Measurements from ENCODE around the gene ZCCHC14. TPM values are rescaled to one million over a fixed set of nuclear protein-coding genes. Genes with fewer than 3 reads are reported as not detected.
A peak's percentile ranks its signal among the peaks of the same experiment; 100 is the strongest.
"Not testable (repeated sequence)": the region's sequence is repeated elsewhere in the genome, so short reads cannot be mapped to it uniquely, and the experiment has no call there.

ZCCHC14 gene
- total and polyA plus RNA-seq, 5 donors from 2014 or later = 1.6 to 33.7 (median 2.1) TPM

DNA sequence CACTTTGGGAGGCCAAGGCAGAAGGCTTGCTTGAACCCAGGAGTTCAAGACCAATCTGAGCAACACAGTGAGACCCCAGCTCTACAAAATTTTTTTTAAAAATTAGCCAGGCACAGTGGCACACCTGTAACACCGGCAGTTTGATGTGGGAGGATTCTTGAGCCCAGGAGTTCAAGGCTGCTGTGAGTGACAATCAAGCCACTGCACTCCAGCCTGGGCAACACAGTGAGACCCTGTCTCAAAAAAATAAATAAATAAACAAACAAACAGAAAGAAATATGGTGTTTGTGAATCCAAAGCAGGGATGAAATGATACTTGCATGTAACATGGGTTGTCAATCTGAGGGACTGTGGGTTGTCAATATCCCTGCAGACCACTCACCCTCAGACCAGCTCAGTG, 125.9 kb downstream of the ZCCHC14 start:
- Histone ChIP-seq H3K27me3 (ENCODE audit: control insufficient read depth, insufficient read depth, low read length) (no peaks in the 10 kb centered on the region), H3K36me3 (ENCODE audit: control insufficient read depth, insufficient read depth, low read length) (peaks cover 23% of the 10 kb centered on the region), H3K4me1 (ENCODE audit: control insufficient read depth, insufficient read depth, low read length, poor library complexity, severe bottlenecking) (peaks cover 12% of the 10 kb centered on the region), H3K4me3 (ENCODE audit: low read depth, low read length) (no peak overlapping the region), H3K9me3 (ENCODE audit: control insufficient read depth in 2 of 2, low read length in 2 of 2) (no peaks in the 10 kb centered on the region), H3K27ac (ENCODE audit: insufficient read depth, low read length, poor library complexity, severe bottlenecking) (no peak overlapping the region)
- peak overlapping the region in 1 of 3 donors; percentile 69 for H3K27ac Mint-ChIP-seq
- no peak for ATAC-seq (ENCODE audit: low read depth in 2 of 2)
- H3K4me1 Mint-ChIP-seq = peaks cover 18 to 67% (median 32%) of the 10 kb centered on the region in 4 donors
- H3K36me3 Mint-ChIP-seq = peaks cover 17% of the 10 kb centered on the region
- H3K9me3 Mint-ChIP-seq = no peaks in the 10 kb centered on the region
- no peak for DNase-seq
- H3K4me3 Mint-ChIP-seq = no peak overlapping the region
- no peaks in the 10 kb centered on the region for H3K27me3 Mint-ChIP-seq

DNA sequence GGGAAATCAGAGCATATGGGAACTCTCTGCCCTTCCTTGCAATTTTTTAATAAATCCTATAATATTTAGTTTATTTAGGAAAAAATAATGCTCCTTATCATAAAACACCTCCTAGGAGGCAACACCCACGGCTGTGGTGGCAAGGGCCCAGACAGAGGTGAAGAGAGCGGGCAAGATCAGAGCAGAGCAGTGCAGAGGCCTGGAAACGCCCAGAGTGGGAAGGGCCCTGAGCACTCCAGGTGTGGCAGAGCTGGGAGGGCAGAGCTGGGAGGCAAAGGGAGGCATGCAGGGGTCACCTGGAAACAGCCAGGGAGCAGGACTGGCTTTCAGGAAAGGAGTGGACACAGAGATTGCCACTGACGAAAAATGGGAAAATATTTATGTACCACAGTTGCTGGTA, 126.5 kb downstream of the ZCCHC14 start:
- Mint-ChIP-seq H3K4me1 (peaks cover 18 to 64% (median 30%) of the 10 kb centered on the region in 4 donors), H3K9me3 (no peaks in the 10 kb centered on the region), H3K27me3 (no peaks in the 10 kb centered on the region), H3K27ac (peak overlapping the region in 1 of 3 donors; percentile 72), H3K4me3 (no peak overlapping the region), H3K36me3 (peaks cover 17% of the 10 kb centered on the region)
- no peaks in the 10 kb centered on the region for H3K27me3 ChIP-seq (ENCODE audit: control insufficient read depth, insufficient read depth, low read length)
- H3K9me3 ChIP-seq (ENCODE audit: control insufficient read depth in 2 of 2, low read length in 2 of 2) = no peaks in the 10 kb centered on the region
- peaks cover 29% of the 10 kb centered on the region for H3K36me3 ChIP-seq (ENCODE audit: control insufficient read depth, insufficient read depth, low read length)
- H3K27ac ChIP-seq (ENCODE audit: insufficient read depth, low read length, poor library complexity, severe bottlenecking) = no peak overlapping the region
- ATAC-seq (ENCODE audit: low read depth in 2 of 2) = no peak
- H3K4me1 ChIP-seq (ENCODE audit: control insufficient read depth, insufficient read depth, low read length, poor library complexity, severe bottlenecking) = peaks cover 12% of the 10 kb centered on the region
- H3K4me3 ChIP-seq (ENCODE audit: low read depth, low read length) = no peak overlapping the region
- no peak for DNase-seq

DNA sequence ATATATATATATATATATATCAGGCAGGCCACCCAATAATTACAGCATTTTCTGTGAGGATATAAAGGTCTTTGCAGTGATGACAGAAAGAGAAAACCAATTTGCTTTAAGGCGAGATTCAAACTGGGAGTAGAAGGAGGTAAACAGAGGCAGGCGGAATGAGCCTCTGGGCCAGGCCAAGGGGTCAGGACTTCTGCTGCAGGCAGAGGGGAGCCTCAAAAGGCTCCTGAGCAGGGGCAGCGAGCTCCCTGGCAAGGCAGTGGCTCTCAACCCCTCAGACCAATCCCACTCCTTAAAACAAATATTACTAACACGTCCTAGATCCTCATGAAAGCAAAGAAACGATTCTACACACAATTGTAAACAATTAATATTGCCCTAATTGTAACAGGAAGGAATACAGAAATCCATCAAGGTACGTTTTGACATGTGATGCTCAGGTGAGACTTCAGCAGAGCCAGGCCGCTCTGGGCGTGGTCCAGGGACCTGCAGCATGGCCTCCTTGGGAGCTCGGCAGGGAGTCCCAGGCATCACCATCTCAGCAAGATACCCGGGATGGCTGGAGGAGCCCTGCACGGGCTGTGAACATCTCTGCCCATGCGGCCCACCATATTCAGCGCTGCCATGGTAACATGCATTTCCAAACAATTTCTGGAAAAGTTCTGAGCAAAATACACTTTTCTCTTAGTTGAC, 127.7 kb downstream of the ZCCHC14 start:
- Histone ChIP-seq H3K9me3 (ENCODE audit: control insufficient read depth in 2 of 2, low read length in 2 of 2) (no peaks in the 10 kb centered on the region), H3K27ac (ENCODE audit: insufficient read depth, low read length, poor library complexity, severe bottlenecking) (no peak overlapping the region), H3K4me3 (ENCODE audit: low read depth, low read length) (no peak overlapping the region), H3K4me1 (ENCODE audit: control insufficient read depth, insufficient read depth, low read length, poor library complexity, severe bottlenecking) (peaks cover 12% of the 10 kb centered on the region), H3K27me3 (ENCODE audit: control insufficient read depth, insufficient read depth, low read length) (no peaks in the 10 kb centered on the region), H3K36me3 (ENCODE audit: control insufficient read depth, insufficient read depth, low read length) (peaks cover 32% of the 10 kb centered on the region)
- Mint-ChIP-seq H3K9me3 (no peaks in the 10 kb centered on the region), H3K4me1 (peaks cover 18 to 69% (median 34%) of the 10 kb centered on the region in 4 donors), H3K27me3 (no peaks in the 10 kb centered on the region), H3K36me3 (peaks cover 20% of the 10 kb centered on the region), H3K27ac (peak overlapping the region in 2 of 3 donors; percentile 20 to 41), H3K4me3 (peak overlapping the region in 1 of 4 donors; percentile 82)
- DNase-seq (no peak), ATAC-seq (ENCODE audit: low read depth in 2 of 2) (no peak)

DNA sequence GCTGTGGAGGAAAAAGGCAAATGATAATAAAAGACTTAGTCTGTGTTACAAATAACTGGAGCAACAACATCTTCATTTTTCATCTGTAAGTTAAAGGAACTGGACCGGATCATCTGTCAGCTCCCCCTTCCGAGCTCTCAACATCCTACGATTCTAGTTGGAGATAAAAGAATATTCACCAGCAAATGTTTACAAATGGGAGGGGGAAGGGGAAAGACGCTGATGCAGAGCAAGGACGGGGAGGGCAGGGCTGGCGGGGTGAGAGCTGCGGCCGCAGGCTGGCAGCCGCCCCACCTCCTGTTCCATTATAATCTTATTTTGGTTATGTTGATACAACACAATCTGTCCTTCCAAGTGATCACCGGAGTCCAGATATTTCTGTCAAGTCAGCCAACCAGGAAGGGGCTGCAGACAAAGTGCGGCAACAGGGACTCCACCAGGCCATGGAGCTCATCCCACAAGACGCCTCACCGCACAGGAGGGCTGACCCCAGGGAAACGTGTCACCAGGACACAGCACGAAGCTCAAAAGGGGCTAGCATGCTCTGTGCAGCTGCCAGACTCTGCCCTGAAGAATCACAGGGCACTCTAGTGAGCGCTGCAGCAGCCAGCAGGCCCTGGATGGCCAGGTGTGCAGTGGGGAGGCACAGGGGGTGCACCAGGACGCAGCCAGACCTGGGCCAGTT, 128.9 kb downstream of the ZCCHC14 start:
- DNase-seq (no peak), ATAC-seq (ENCODE audit: low read depth in 2 of 2) (no peak)
- Mint-ChIP-seq H3K4me1 (peaks cover 13 to 61% (median 34%) of the 10 kb centered on the region in 4 donors), H3K27me3 (no peaks in the 10 kb centered on the region), H3K4me3 (peak overlapping the region in 2 of 4 donors; percentile 43 to 50), H3K9me3 (no peaks in the 10 kb centered on the region), H3K27ac (peak overlapping the region in 2 of 3 donors; percentile 59 to 92), H3K36me3 (peaks cover 23% of the 10 kb centered on the region)
- no peak overlapping the region for H3K4me3 ChIP-seq (ENCODE audit: low read depth, low read length)
- peaks cover 44% of the 10 kb centered on the region for H3K36me3 ChIP-seq (ENCODE audit: control insufficient read depth, insufficient read depth, low read length)
- H3K27me3 ChIP-seq (ENCODE audit: control insufficient read depth, insufficient read depth, low read length) = no peaks in the 10 kb centered on the region
- H3K9me3 ChIP-seq (ENCODE audit: control insufficient read depth in 2 of 2, low read length in 2 of 2) = no peaks in the 10 kb centered on the region
- H3K27ac ChIP-seq (ENCODE audit: insufficient read depth, low read length, poor library complexity, severe bottlenecking) = peak overlapping the region; percentile 5
- peaks cover 10% of the 10 kb centered on the region for H3K4me1 ChIP-seq (ENCODE audit: control insufficient read depth, insufficient read depth, low read length, poor library complexity, severe bottlenecking)

DNA sequence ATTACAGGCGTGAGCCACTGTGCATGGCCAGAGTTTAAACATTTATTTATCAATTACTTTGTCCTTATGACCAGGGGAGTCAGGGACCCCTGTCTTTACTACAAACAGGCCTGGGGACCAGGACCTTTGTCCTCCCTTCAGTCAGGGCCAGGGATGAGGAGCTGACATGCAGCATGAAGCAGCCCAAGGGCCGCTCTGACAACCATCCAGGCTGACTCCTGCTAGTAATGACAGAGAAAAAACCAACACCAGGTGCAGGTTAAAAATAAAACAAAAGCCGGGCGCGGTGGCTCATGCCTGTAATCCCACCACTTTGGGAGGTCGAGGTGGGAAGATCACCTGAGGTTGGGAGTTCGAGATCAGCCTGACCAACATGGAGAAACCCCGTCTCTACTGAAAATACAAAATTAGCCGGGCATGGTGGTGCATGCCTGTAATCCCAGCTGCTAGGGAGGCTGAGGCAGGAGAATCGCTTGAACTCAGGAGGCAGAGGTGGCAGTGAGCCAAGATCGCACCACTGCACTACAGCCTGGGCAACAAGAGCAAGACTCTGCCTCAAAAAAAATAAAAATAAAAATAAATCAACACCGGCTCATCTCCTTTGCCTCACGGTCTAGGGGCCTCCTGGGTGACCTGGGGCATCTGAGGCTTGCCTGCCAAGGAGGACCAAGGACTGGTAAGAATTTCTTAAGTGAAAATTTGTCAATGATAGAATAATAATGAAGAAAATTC, 129.8 kb downstream of the ZCCHC14 start:
- not testable (repeated sequence) for H3K27me3 Mint-ChIP-seq; H3K9me3 ChIP-seq (ENCODE audit: control insufficient read depth in 2 of 2, low read length in 2 of 2); H3K4me3 Mint-ChIP-seq; H3K4me3 ChIP-seq (ENCODE audit: low read depth, low read length); ATAC-seq (ENCODE audit: low read depth in 2 of 2); H3K27me3 ChIP-seq (ENCODE audit: control insufficient read depth, insufficient read depth, low read length); H3K4me1 ChIP-seq (ENCODE audit: control insufficient read depth, insufficient read depth, low read length, poor library complexity, severe bottlenecking); H3K27ac ChIP-seq (ENCODE audit: insufficient read depth, low read length, poor library complexity, severe bottlenecking); DNase-seq; H3K9me3 Mint-ChIP-seq
- H3K36me3 Mint-ChIP-seq = peaks cover 25% of the 10 kb centered on the region
- H3K4me1 Mint-ChIP-seq = peaks cover 8 to 52% (median 29%) of the 10 kb centered on the region in 4 donors
- peaks cover 53% of the 10 kb centered on the region for H3K36me3 ChIP-seq (ENCODE audit: control insufficient read depth, insufficient read depth, low read length)
- H3K27ac Mint-ChIP-seq = peak overlapping the region in 2 of 3 donors; percentile 59 to 92

DNA sequence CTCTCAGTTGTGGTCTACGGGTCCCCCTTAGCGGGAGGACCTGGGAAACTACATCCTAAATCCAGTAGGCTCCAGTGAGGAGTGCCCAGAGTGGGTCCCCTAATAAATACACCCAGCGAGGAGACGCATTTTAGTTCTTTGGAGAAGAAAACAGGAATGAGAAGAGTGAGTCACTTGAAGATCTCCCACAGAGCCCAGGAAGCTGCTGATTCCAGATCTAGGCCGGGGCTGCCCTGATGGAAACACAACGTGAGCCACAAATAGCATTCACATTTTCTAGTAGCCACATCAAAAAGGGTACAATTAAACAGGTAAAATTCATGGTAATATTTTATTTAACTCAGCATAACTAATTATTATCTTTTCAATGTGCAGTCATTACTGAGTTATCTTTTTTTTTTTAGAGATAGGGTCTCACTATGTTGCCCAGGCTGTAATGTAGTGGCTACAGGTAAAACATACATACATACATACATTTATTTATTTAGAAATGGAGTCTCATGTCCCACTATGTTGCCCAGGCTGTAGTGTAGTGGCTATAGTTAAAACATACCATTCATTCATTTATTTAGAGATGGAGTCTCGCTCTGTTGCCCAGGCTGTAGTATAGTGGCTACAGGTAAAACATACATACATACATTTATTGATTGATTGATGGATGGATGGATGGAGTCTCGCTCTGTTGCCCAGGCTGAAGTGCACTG, 130.8 kb downstream of the ZCCHC14 start:
- Mint-ChIP-seq H3K36me3 (peaks cover 26% of the 10 kb centered on the region), H3K4me1 (peaks cover 8 to 43% (median 26%) of the 10 kb centered on the region in 4 donors), H3K27me3 (no peaks in the 10 kb centered on the region), H3K9me3 (no peaks in the 10 kb centered on the region), H3K27ac (no peak overlapping the region), H3K4me3 (no peak overlapping the region)
- DNase-seq = no peak
- Histone ChIP-seq H3K9me3 (ENCODE audit: control insufficient read depth in 2 of 2, low read length in 2 of 2) (no peaks in the 10 kb centered on the region), H3K36me3 (ENCODE audit: control insufficient read depth, insufficient read depth, low read length) (peaks cover 56% of the 10 kb centered on the region), H3K27ac (ENCODE audit: insufficient read depth, low read length, poor library complexity, severe bottlenecking) (no peak overlapping the region), H3K4me1 (ENCODE audit: control insufficient read depth, insufficient read depth, low read length, poor library complexity, severe bottlenecking) (peaks cover 3% of the 10 kb centered on the region), H3K4me3 (ENCODE audit: low read depth, low read length) (no peak overlapping the region), H3K27me3 (ENCODE audit: control insufficient read depth, insufficient read depth, low read length) (no peaks in the 10 kb centered on the region)
- ATAC-seq (ENCODE audit: low read depth in 2 of 2) = no peak

DNA sequence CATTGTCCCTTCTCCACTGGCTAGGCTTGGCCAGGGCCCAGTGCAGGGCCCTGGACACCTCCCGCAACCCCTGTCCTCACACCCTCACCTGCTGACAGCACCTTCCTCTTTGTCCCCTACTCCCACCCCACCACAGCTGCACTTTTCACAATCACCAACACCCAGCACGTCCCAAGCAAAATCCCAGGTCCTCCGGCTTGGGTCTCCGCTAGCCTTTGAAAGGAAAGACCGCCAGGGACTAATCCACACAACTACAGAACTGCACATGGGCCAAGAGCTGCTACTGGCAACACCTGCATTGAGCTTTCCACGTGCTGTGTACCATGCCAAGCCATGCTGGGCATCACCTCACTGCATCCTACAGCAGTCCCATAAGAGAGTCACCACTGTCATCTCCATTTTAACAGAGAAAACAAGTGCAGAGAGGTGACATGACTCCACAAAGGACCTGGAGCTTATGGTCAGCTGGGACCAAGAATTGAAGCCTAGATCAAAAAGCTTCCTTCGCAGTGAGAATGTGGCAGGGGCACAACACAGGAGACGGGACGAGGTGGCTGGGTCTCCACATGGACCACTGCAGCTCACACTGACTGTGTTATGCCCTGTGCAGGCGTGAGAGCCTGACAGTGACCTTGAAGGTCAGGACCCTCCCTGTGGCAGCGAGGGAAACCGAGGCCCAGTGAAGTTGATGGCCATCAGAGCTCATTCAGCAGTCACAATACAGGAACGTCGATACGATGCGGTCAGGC, 131.8 kb downstream of the ZCCHC14 start:
- H3K27ac Mint-ChIP-seq = peak overlapping the region in 1 of 3 donors; percentile 54
- ATAC-seq (ENCODE audit: low read depth in 2 of 2) (no peak), DNase-seq (no peak)
- H3K36me3 Mint-ChIP-seq = peaks cover 26% of the 10 kb centered on the region
- Histone ChIP-seq H3K27me3 (ENCODE audit: control insufficient read depth, insufficient read depth, low read length) (no peaks in the 10 kb centered on the region), H3K4me3 (ENCODE audit: low read depth, low read length) (no peak overlapping the region), H3K4me1 (ENCODE audit: control insufficient read depth, insufficient read depth, low read length, poor library complexity, severe bottlenecking) (peaks cover 2% of the 10 kb centered on the region), H3K27ac (ENCODE audit: insufficient read depth, low read length, poor library complexity, severe bottlenecking) (no peak overlapping the region), H3K9me3 (ENCODE audit: control insufficient read depth in 2 of 2, low read length in 2 of 2) (no peaks in the 10 kb centered on the region), H3K36me3 (ENCODE audit: control insufficient read depth, insufficient read depth, low read length) (peaks cover 56% of the 10 kb centered on the region)
- H3K9me3 Mint-ChIP-seq = no peaks in the 10 kb centered on the region
- H3K4me3 Mint-ChIP-seq = no peak overlapping the region
- no peaks in the 10 kb centered on the region for H3K27me3 Mint-ChIP-seq
- H3K4me1 Mint-ChIP-seq = peaks cover 8 to 38% (median 23%) of the 10 kb centered on the region in 4 donors
